SK-N-SH treated with all-trans-retinoic acid at 6 μM for 48 hours (cell line): Measurements from ENCODE around the gene CNNM2.

Source experiments
- ATAC-seq: fragments of 200-7000 bp; cut with Tn5 transposase; 3 replicates; pipeline ENCODE4 v1.9.1; 2020; ENCODE audit warnings: mild to moderate bottlenecking, moderate library complexity
- BACH2 ChIP-seq: fragments of 250-450 bp; sonication (Bioruptor Pico); IDR thresholded peaks from 2 replicates; pipeline ENCODE4 v1.9.0; 2021; ENCODE audit warnings: mild to moderate bottlenecking, borderline replicate concordance
- CSDC2 ChIP-seq: fragments of 250-450 bp; sonication (Bioruptor Pico); IDR thresholded peaks from 2 replicates; pipeline ENCODE4 v1.5.0; 2020; ENCODE audit warnings: mild to moderate bottlenecking, moderate library complexity
- CSRNP3 ChIP-seq: fragments of 250-450 bp; sonication (Bioruptor Pico); IDR thresholded peaks from 2 replicates; pipeline ENCODE4 v1.5.1; 2021; ENCODE audit warnings: mild to moderate bottlenecking, moderate library complexity
- ESRRG ChIP-seq: fragments of 250-450 bp; sonication (Bioruptor Pico); IDR thresholded peaks from 2 replicates; pipeline ENCODE4 v1.6.1; 2021; ENCODE audit warnings: mild to moderate bottlenecking
- ISL1 ChIP-seq: fragments of 250-450 bp; sonication (Bioruptor Pico); IDR thresholded peaks from 2 replicates; pipeline ENCODE4 v2.1.2; 2022; ENCODE audit warnings: mild to moderate bottlenecking, moderate library complexity
- OSR1 ChIP-seq: fragments of 250-450 bp; sonication (Bioruptor Pico); IDR thresholded peaks from 2 replicates; pipeline ENCODE4 v1.8.0; 2022; ENCODE audit warnings: moderate library complexity, mild to moderate bottlenecking, inconsistent platforms
- PATZ1 ChIP-seq: fragments of 250-450 bp; sonication (Bioruptor Pico); IDR thresholded peaks from 2 replicates; pipeline ENCODE4 v1.8.0; 2020; ENCODE audit warnings: mild to moderate bottlenecking, moderate library complexity, borderline replicate concordance
- PPARA ChIP-seq: fragments of 250-450 bp; sonication (Bioruptor Pico); IDR thresholded peaks from 2 replicates; pipeline ENCODE4 v1.5.0; 2020; ENCODE audit warnings: mild to moderate bottlenecking, borderline replicate concordance
- RARB ChIP-seq: fragments of 250-450 bp; sonication (Bioruptor Pico); IDR thresholded peaks from 2 replicates; pipeline ENCODE4 v1.8.0; 2021; ENCODE audit warnings: mild to moderate bottlenecking, moderate library complexity
- SNAI2 ChIP-seq: fragments of 250-450 bp; sonication (Bioruptor Pico); IDR thresholded peaks from 2 replicates; pipeline ENCODE4 v1.5.0; 2020; ENCODE audit warnings: mild to moderate bottlenecking, moderate library complexity
- TCF4 ChIP-seq: fragments of 250-450 bp; sonication (Bioruptor Pico); IDR thresholded peaks from 2 replicates; pipeline ENCODE4 v1.8.0; 2021; ENCODE audit warnings: mild to moderate bottlenecking, moderate library complexity, borderline replicate concordance
- TOX ChIP-seq: fragments of 250-450 bp; sonication (Bioruptor Pico); IDR thresholded peaks from 2 replicates; pipeline ENCODE4 v1.8.0; 2021; ENCODE audit warnings: mild to moderate bottlenecking, moderate library complexity, borderline replicate concordance
- ZC3H10 ChIP-seq: fragments of 250-450 bp; sonication (Bioruptor Pico); IDR thresholded peaks from 2 replicates; pipeline ENCODE4 v1.5.1; 2021; ENCODE audit warnings: mild to moderate bottlenecking, moderate library complexity
- ZFP3 ChIP-seq: fragments of 250-450 bp; sonication (Bioruptor Pico); IDR thresholded peaks from 2 replicates; pipeline ENCODE4 v1.5.0; 2020; ENCODE audit warnings: mild to moderate bottlenecking, moderate library complexity
- ZFP30 ChIP-seq: fragments of 450-650 bp; formaldehyde crosslinking; IDR thresholded peaks from 2 replicates; pipeline ENCODE4 v1.5.0; 2022; ENCODE audit warnings: mild to moderate bottlenecking, moderate library complexity
- ZNF8 ChIP-seq: fragments of 450-650 bp; formaldehyde crosslinking; IDR thresholded peaks from 2 replicates; pipeline ENCODE4 v1.5.0; 2020; ENCODE audit warnings: mild to moderate bottlenecking, moderate library complexity
- TF ChIP-seq, protein P1 (sequence below): fragments of 250-450 bp; sonication (Bioruptor Pico); IDR thresholded peaks from 2 replicates; pipeline ENCODE4 v1.5.0; 2020; ENCODE audit warnings: mild to moderate bottlenecking, moderate library complexity
- TF ChIP-seq, protein P2 (sequence below): fragments of 250-450 bp; sonication (Bioruptor Pico); IDR thresholded peaks from 2 replicates; pipeline ENCODE4 v1.5.1; 2020; ENCODE audit warnings: low read depth, mild to moderate bottlenecking, moderate library complexity

Gene CNNM2

GRCh38 chr10:102917962-102918816 is at the start of gene CNNM2:
CNNM2 (plus strand) TSS chr10:102918294; CDS start chr10:102918481, 187 bp downstream.
- no peak for TF ChIP-seq ZNF8
- 0 out of 2 replicates have a peak, but pooled peaks have one; percentile 57 for TF ChIP-seq SNAI2
- TF ChIP-seq, protein P1, sequence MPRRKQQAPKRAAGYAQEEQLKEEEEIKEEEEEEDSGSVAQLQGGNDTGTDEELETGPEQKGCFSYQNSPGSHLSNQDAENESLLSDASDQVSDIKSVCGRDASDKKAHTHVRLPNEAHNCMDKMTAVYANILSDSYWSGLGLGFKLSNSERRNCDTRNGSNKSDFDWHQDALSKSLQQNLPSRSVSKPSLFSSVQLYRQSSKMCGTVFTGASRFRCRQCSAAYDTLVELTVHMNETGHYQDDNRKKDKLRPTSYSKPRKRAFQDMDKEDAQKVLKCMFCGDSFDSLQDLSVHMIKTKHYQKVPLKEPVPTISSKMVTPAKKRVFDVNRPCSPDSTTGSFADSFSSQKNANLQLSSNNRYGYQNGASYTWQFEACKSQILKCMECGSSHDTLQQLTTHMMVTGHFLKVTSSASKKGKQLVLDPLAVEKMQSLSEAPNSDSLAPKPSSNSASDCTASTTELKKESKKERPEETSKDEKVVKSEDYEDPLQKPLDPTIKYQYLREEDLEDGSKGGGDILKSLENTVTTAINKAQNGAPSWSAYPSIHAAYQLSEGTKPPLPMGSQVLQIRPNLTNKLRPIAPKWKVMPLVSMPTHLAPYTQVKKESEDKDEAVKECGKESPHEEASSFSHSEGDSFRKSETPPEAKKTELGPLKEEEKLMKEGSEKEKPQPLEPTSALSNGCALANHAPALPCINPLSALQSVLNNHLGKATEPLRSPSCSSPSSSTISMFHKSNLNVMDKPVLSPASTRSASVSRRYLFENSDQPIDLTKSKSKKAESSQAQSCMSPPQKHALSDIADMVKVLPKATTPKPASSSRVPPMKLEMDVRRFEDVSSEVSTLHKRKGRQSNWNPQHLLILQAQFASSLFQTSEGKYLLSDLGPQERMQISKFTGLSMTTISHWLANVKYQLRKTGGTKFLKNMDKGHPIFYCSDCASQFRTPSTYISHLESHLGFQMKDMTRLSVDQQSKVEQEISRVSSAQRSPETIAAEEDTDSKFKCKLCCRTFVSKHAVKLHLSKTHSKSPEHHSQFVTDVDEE = peak; percentile 71; the same call in 1 of the 2 replicates
- TF ChIP-seq CSRNP3 = no peak
- peak; percentile 65; the same call in 1 of the 2 replicates for TF ChIP-seq ZFP3 (CRISPR knock-in tag)
- TF ChIP-seq ZC3H10 (CRISPR knock-in tag) = no peak
- TF ChIP-seq CSDC2 = no peak
- peak; percentile 91 for ATAC-seq

DNA sequence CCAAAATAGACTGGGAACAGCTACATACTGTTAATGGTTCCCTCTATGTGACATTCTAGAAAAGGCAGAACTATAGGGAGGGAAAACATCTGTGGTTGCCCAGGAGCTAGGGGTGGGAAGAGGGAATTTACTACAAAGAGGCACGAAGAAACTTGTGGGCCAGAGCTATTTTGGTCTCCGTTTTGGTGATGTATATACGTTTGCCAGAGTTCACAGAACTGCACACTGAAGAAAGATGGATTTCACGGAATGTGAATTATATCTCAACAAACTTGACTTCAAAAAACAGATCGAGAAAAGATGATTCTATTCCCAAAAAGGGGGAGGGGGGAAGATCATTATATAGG is 49.2 kb upstream of the CNNM2 start:
- ATAC-seq = peak; percentile 43
- TF ChIP-seq PATZ1 (CRISPR knock-in tag) (no peak), TCF4 (no peak), ISL1 (CRISPR knock-in tag) (no peak), ZFP3 (CRISPR knock-in tag) (no peak), RARB (CRISPR knock-in tag) (no peak), ZNF8 (no peak)
- TF ChIP-seq, protein P2, sequence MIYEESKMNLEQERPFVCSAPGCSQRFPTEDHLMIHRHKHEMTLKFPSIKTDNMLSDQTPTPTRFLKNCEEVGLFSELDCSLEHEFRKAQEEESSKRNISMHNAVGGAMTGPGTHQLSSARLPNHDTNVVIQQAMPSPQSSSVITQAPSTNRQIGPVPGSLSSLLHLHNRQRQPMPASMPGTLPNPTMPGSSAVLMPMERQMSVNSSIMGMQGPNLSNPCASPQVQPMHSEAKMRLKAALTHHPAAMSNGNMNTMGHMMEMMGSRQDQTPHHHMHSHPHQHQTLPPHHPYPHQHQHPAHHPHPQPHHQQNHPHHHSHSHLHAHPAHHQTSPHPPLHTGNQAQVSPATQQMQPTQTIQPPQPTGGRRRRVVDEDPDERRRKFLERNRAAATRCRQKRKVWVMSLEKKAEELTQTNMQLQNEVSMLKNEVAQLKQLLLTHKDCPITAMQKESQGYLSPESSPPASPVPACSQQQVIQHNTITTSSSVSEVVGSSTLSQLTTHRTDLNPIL (CRISPR knock-in tag) = no peak
- TF ChIP-seq, all 23 proteins: peak for 0

- ATAC-seq = peak; percentile 97
- TF ChIP-seq BACH2 (CRISPR knock-in tag) (no peak), PATZ1 (CRISPR knock-in tag) (no peak), ISL1 (CRISPR knock-in tag) (no peak), CSDC2 (no peak), ESRRG (CRISPR knock-in tag) (no peak), ZC3H10 (CRISPR knock-in tag) (no peak), ZFP30 (CRISPR knock-in tag) (no peak), TCF4 (no peak), OSR1 (CRISPR knock-in tag) (no peak), TOX (CRISPR knock-in tag) (no peak), PPARA (CRISPR knock-in tag) (no peak), CSRNP3 (no peak)
- TF ChIP-seq, protein P1 = no peak
- TF ChIP-seq, protein P2 (CRISPR knock-in tag) = no peak
These were observed 48.6 kb upstream of the CNNM2 start, which contains the start of gene AS3MT for GRCh38 chr10:102869258-102870198. AS3MT (plus strand) TSS chr10:102869470; CDS start chr10:102869593, 123 bp downstream.
